ENCODE data around the gene THSD4. TPM values are rescaled to one million over a fixed set of nuclear protein-coding genes. Genes with fewer than 3 reads are reported as not detected.

THSD4 gene
- total and polyA plus RNA-seq, 2 of the 8 experiments (the other 6 are each of a cell fraction or from before 2014, with no cell fraction given) = 2.5 to 6.2 TPM

DNA sequence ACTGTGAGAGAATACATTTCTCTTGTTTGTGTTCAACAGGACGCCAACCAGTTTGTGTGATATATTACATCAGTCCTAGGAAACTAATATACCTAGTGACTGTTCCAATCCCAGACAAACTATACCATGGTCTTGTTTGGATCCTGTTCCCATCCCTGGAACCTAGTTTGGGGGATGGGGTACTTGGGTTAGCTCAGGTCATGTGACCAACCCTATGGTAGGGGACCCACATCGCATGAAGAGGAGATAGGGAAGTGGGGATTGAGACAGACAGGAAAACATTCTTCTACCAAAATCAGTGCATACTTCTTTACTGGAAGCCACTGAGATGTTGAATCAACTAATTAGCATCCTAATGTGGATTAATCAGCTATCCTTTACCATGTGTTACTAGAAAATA lies 146.1 kb downstream of the THSD4 start:
- H3K9me3 ChIP-seq (ENCODE audit: insufficient read depth in 2 of 2, low read depth in 1 of 2, low read length in 1 of 2) = peaks cover 0 to 5% of the 10 kb centered on the region in 2 experiments; a peak in 1 of 4 replicates
- no peaks in the 10 kb centered on the region for H3K36me3 ChIP-seq (ENCODE audit: control insufficient read depth in 2 of 4, insufficient read depth in 4 of 4, low read length in 3 of 4)
- no peak overlapping the region for H4K5ac ChIP-seq (ENCODE audit: insufficient read length, low read depth, low read length)
- H3K27ac ChIP-seq (ENCODE audit: low read depth, low read length) = no peak overlapping the region
- H3K27me3 ChIP-seq (replicated peaks in 1 of 4; ENCODE audit: control insufficient read depth in 3 of 4, extremely low read depth in 1 of 4, insufficient read depth in 3 of 4, low read length in 3 of 4) = no peaks in the 10 kb centered on the region; a peak in 1 of 7 replicates
- H4K8ac ChIP-seq (ENCODE audit: extremely low read depth, insufficient read depth, low read length) = no peak overlapping the region
- H2AK5ac ChIP-seq (ENCODE audit: low read depth, low read length) = 0 out of 2 replicates have a peak overlapping the region, but pooled peaks have one; percentile 57
- no peaks in the 10 kb centered on the region for H4K20me1 ChIP-seq (replicated peaks in 1 of 2; ENCODE audit: control insufficient read depth in 1 of 2, insufficient read depth in 2 of 2, low read length in 2 of 2)
- no peak overlapping the region for H3K23ac ChIP-seq (ENCODE audit: insufficient read length)
- no peak overlapping the region for H2BK15ac ChIP-seq (ENCODE audit: low read length)
- no peak overlapping the region; the same call in 1 of the 2 replicates for H2BK5ac ChIP-seq (ENCODE audit: low read depth, low read length)
- H2BK20ac ChIP-seq (ENCODE audit: low read length) = 0 out of 2 replicates have a peak overlapping the region, but pooled peaks have one; percentile 7
- H3K23me2 ChIP-seq (ENCODE audit: low read depth, low read length) = no peaks in the 10 kb centered on the region
- ChIA-PET CTCF (ENCODE audit: partially characterized antibody) (interaction anchor here (0.9 to 1.0 kb wide), 2 partner anchors 8 to 9 kb away, joined by 3 read pairs; no protein-coding TSS in a partner anchor), POLR2A (ENCODE audit: partially characterized antibody) (no interaction called here)
- H3K4me3 ChIP-seq (ENCODE audit: extremely low read depth in 1 of 4, insufficient read depth in 2 of 4, low read depth in 3 of 4, low read length in 4 of 4) = no peak overlapping the region
- H2AFZ ChIP-seq (ENCODE audit: low read length) = no peak overlapping the region
- H3K4me2 ChIP-seq (ENCODE audit: insufficient read depth in 1 of 2, low read depth in 2 of 2, low read length in 2 of 2) = no peak overlapping the region
- H2BK120ac ChIP-seq (replicated peaks; ENCODE audit: low read depth, low read length) = no peak overlapping the region
- H2BK12ac ChIP-seq (ENCODE audit: low read depth, low read length) = no peak overlapping the region
- no peak overlapping the region for H3K9ac ChIP-seq (replicated peaks in 1 of 4; ENCODE audit: extremely low read depth in 1 of 4, low read depth in 3 of 4, low read length in 3 of 4)
- H3K4me1 ChIP-seq (replicated peaks in 1 of 4; ENCODE audit: control insufficient read depth in 3 of 4, insufficient read depth in 4 of 4, low read length in 3 of 4) = peaks cover 0 to 6% (median under 1%) of the 10 kb centered on the region in 4 experiments; a peak in 3 of 7 replicates
- 93% methylated on average over 2 of the region's 2 CpGs; no CpG with 5 or more reads in 1 of the 2 experiments for WGBS, 2 experiments (ENCODE audit: extremely low coverage in 1 of 2, insufficient coverage in 1 of 2, insufficient read length in 1 of 2, insufficient replicate concordance in 2 of 2, low coverage in 1 of 2, low lambda C conversion rate in 2 of 2, missing lambda C conversion rate in 1 of 2)
- H3K56ac ChIP-seq (replicated peaks; ENCODE audit: insufficient read length, low read depth, low read length) = no peak overlapping the region
- H3K4ac ChIP-seq (replicated peaks; ENCODE audit: insufficient read length, low read depth, low read length) = no peak overlapping the region
- DNase-seq (ENCODE audit: low read depth in 1 of 2, low spot score in 2 of 2) = no peak
- FAIRE-seq = no peak
- no peaks in the 10 kb centered on the region for H3K79me1 ChIP-seq (ENCODE audit: low read depth, low read length)
- H3K14ac ChIP-seq (ENCODE audit: insufficient read length) = no peak overlapping the region
- no peaks in the 10 kb centered on the region for H3K79me2 ChIP-seq (ENCODE audit: control insufficient read depth in 1 of 2, insufficient read depth in 2 of 2, low read length in 2 of 2)
- H4K91ac ChIP-seq (replicated peaks; ENCODE audit: insufficient read length, low read length) = no peak overlapping the region
- H3K18ac ChIP-seq (ENCODE audit: extremely low read depth, low read length) = no peak overlapping the region
- TF ChIP-seq SP2 (IDR thresholded peaks at IDR 0.05; ENCODE audit: low read length) (no peak), TCF12 (IDR thresholded peaks at IDR 0.05; ENCODE audit: low read depth, low read length) (no peak), POU5F1 (IDR thresholded peaks at IDR 0.05; ENCODE audit: low read depth, low read length) (no peak), RNF2 (IDR thresholded peaks at IDR 0.05; ENCODE audit: borderline replicate concordance, low read depth, low read length, missing control alignments, poor library complexity, severe bottlenecking) (no peak), CEBPB (IDR thresholded peaks at IDR 0.05; ENCODE audit: low read depth, low read length) (no peak), MAFK (IDR thresholded peaks at IDR 0.05; ENCODE audit: low read depth, low read length) (no peak), TAF1 (IDR thresholded peaks at IDR 0.05; ENCODE audit: low read depth, low read length) (no peak), RBBP5 (IDR thresholded peaks at IDR 0.05; ENCODE audit: borderline replicate concordance, low read depth, low read length) (no peak), JUND (IDR thresholded peaks at IDR 0.05; ENCODE audit: low read length) (no peak)
- TF ChIP-seq, protein P1, sequence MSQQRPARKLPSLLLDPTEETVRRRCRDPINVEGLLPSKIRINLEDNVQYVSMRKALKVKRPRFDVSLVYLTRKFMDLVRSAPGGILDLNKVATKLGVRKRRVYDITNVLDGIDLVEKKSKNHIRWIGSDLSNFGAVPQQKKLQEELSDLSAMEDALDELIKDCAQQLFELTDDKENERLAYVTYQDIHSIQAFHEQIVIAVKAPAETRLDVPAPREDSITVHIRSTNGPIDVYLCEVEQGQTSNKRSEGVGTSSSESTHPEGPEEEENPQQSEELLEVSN (IDR thresholded peaks at IDR 0.05) = no peak
- TF ChIP-seq, protein P2, sequence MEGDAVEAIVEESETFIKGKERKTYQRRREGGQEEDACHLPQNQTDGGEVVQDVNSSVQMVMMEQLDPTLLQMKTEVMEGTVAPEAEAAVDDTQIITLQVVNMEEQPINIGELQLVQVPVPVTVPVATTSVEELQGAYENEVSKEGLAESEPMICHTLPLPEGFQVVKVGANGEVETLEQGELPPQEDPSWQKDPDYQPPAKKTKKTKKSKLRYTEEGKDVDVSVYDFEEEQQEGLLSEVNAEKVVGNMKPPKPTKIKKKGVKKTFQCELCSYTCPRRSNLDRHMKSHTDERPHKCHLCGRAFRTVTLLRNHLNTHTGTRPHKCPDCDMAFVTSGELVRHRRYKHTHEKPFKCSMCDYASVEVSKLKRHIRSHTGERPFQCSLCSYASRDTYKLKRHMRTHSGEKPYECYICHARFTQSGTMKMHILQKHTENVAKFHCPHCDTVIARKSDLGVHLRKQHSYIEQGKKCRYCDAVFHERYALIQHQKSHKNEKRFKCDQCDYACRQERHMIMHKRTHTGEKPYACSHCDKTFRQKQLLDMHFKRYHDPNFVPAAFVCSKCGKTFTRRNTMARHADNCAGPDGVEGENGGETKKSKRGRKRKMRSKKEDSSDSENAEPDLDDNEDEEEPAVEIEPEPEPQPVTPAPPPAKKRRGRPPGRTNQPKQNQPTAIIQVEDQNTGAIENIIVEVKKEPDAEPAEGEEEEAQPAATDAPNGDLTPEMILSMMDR (IDR thresholded peaks at IDR 0.05; ENCODE audit: control extremely low read depth in 1 of 3, insufficient read depth in 1 of 3, low read depth in 1 of 3, low read length in 3 of 3) = no peak

Measured in H1 (cell line).